IgD-negative memory B cell (primary cell): ENCODE data around the gene MYH15. TPM values are rescaled to one million over a fixed set of nuclear protein-coding genes. Genes with fewer than 3 reads are reported as not detected.

Experiments used
- H3K27ac Mint-ChIP-seq, 3 donors: one replicate each; pipeline ENCODE4 v1.8.0; 2020 to 2022; ENCODE audit warnings: mild to moderate bottlenecking in 3 of 3, mixed read lengths in 3 of 3, moderate library complexity in 1 of 3
- H3K27me3 Mint-ChIP-seq: one replicate; pipeline ENCODE4 v1.8.0; 2021; ENCODE audit warnings: mixed read lengths
- H3K36me3 Mint-ChIP-seq: one replicate; pipeline ENCODE4 v1.8.0; 2020; ENCODE audit warnings: mild to moderate bottlenecking, mixed read lengths
- H3K4me1 Mint-ChIP-seq, 3 donors: one replicate each; pipeline ENCODE4 v1.8.0; 2020 to 2022; ENCODE audit warnings: mixed read lengths in 3 of 3, mild to moderate bottlenecking in 1 of 3
- H3K4me3 Mint-ChIP-seq, 4 donors: one replicate each; pipeline ENCODE4 v1.8.0; 2020 to 2022; ENCODE audit warnings: mild to moderate bottlenecking in 4 of 4, mixed read lengths in 4 of 4, moderate library complexity in 3 of 4
- H3K9me3 Mint-ChIP-seq, 3 donors: one replicate each; pipeline ENCODE4 v1.8.0; 2020 to 2021; ENCODE audit warnings: mixed read lengths in 3 of 3, mild to moderate bottlenecking in 1 of 3
- polyA plus RNA-seq: library from polyadenylated mRNA; unstranded; fragments of 300-500 nt; fragmentation: Illumina TruSeq; gene quantifications from one replicate; pipeline ENCODE4 v1.2.3, GENCODE V29; 2021

The MYH15 gene
- polyA plus RNA-seq, 1 donor from 2014 or later, result not detected

- no peaks in the 10 kb centered on the region for H3K27me3 Mint-ChIP-seq
- H3K27ac Mint-ChIP-seq, result no peak overlapping the region
- H3K36me3 Mint-ChIP-seq, result peaks cover 1% of the 10 kb centered on the region
- H3K4me3 Mint-ChIP-seq, result no peak overlapping the region
- no peaks in the 10 kb centered on the region for H3K9me3 Mint-ChIP-seq
- H3K4me1 Mint-ChIP-seq, result peaks cover 0 to 4% (median 2%) of the 10 kb centered on the region in 3 donors
Measured at GRCh38 chr3:108471426-108471825, 39.0 kb downstream of the MYH15 start.

- Mint-ChIP-seq H3K9me3 (no peaks in the 10 kb centered on the region), H3K4me3 (no peak overlapping the region), H3K27ac (no peak overlapping the region), H3K36me3 (peaks cover 3% of the 10 kb centered on the region), H3K27me3 (no peaks in the 10 kb centered on the region), H3K4me1 (no peaks in the 10 kb centered on the region)
Measured at GRCh38 chr3:108469126-108469525, 41.3 kb downstream of the MYH15 start.

- no peaks in the 10 kb centered on the region for H3K27me3 Mint-ChIP-seq
Measured at GRCh38 chr3:108468577-108468976, 41.8 kb downstream of the MYH15 start.

GRCh38 chr3:108462899-108463298 is 47.5 kb downstream of the MYH15 start:
- peaks cover 4% of the 10 kb centered on the region for H3K36me3 Mint-ChIP-seq
- H3K27ac Mint-ChIP-seq, result peak overlapping the region in 1 of 3 donors; percentile 4
- H3K27me3 Mint-ChIP-seq, result no peaks in the 10 kb centered on the region
- H3K4me3 Mint-ChIP-seq, result no peak overlapping the region
- peaks cover 0 to 7% (median 4%) of the 10 kb centered on the region in 3 donors for H3K4me1 Mint-ChIP-seq
- no peaks in the 10 kb centered on the region for H3K9me3 Mint-ChIP-seq

More at GRCh38 chr3:108468577-108468976, 41.8 kb downstream of the MYH15 start:
- Mint-ChIP-seq H3K27ac (no peak overlapping the region), H3K4me1 (no peaks in the 10 kb centered on the region), H3K9me3 (no peaks in the 10 kb centered on the region), H3K36me3 (peaks cover 3% of the 10 kb centered on the region), H3K4me3 (no peak overlapping the region)

- Mint-ChIP-seq H3K9me3 (no peaks in the 10 kb centered on the region), H3K27me3 (peaks cover 2% of the 10 kb centered on the region), H3K4me1 (peaks cover 0 to 7% (median 4%) of the 10 kb centered on the region in 3 donors), H3K27ac (no peak overlapping the region), H3K4me3 (no peak overlapping the region), H3K36me3 (peaks cover 4% of the 10 kb centered on the region)
Measured at GRCh38 chr3:108461661-108462111, 48.7 kb downstream of the MYH15 start.

- Mint-ChIP-seq H3K36me3 (peaks cover 3% of the 10 kb centered on the region), H3K4me3 (no peak overlapping the region), H3K4me1 (peaks cover 0 to 7% (median 4%) of the 10 kb centered on the region in 3 donors), H3K9me3 (peaks cover 0 to 2% (median 0%) of the 10 kb centered on the region in 3 donors), H3K27me3 (peaks cover 4% of the 10 kb centered on the region), H3K27ac (no peak overlapping the region)
Measured at GRCh38 chr3:108459225-108459624, 51.2 kb downstream of the MYH15 start.

GRCh38 chr3:108455212-108455705 is 55.1 kb downstream of the MYH15 start:
- Mint-ChIP-seq H3K27ac (no peak overlapping the region), H3K4me3 (no peak overlapping the region), H3K27me3 (peaks cover 4% of the 10 kb centered on the region), H3K36me3 (peaks cover 3% of the 10 kb centered on the region), H3K4me1 (no peaks in the 10 kb centered on the region), H3K9me3 (peaks cover 2 to 7% (median 3%) of the 10 kb centered on the region in 3 donors)

GRCh38 chr3:108453565-108453964 is 56.8 kb downstream of the MYH15 start:
- Mint-ChIP-seq H3K27me3 (peaks cover 4% of the 10 kb centered on the region), H3K4me3 (no peak overlapping the region), H3K36me3 (no peaks in the 10 kb centered on the region), H3K27ac (no peak overlapping the region), H3K9me3 (peaks cover 3 to 18% (median 5%) of the 10 kb centered on the region in 3 donors), H3K4me1 (peaks cover 2 to 4% (median 2%) of the 10 kb centered on the region in 3 donors)

GRCh38 chr3:108450444-108450843 is 60.0 kb downstream of the MYH15 start:
- H3K27me3 Mint-ChIP-seq, result no peaks in the 10 kb centered on the region
- H3K36me3 Mint-ChIP-seq, result peaks cover 8% of the 10 kb centered on the region
- peaks cover 8 to 33% (median 12%) of the 10 kb centered on the region in 3 donors for H3K9me3 Mint-ChIP-seq
- no peak overlapping the region for H3K4me3 Mint-ChIP-seq
- H3K4me1 Mint-ChIP-seq, result peaks cover 4 to 15% (median 7%) of the 10 kb centered on the region in 3 donors
- H3K27ac Mint-ChIP-seq, result no peak overlapping the region

GRCh38 chr3:108448593-108448992 is 61.8 kb downstream of the MYH15 start:
- Mint-ChIP-seq H3K4me3 (no peak overlapping the region), H3K36me3 (peaks cover 8% of the 10 kb centered on the region), H3K9me3 (peaks cover 8 to 30% (median 12%) of the 10 kb centered on the region in 3 donors), H3K4me1 (peaks cover 4 to 15% (median 7%) of the 10 kb centered on the region in 3 donors), H3K27me3 (no peaks in the 10 kb centered on the region), H3K27ac (no peak overlapping the region)

- Mint-ChIP-seq H3K4me1 (peaks cover 4 to 15% (median 7%) of the 10 kb centered on the region in 3 donors), H3K9me3 (peaks cover 8 to 30% (median 12%) of the 10 kb centered on the region in 3 donors), H3K36me3 (peaks cover 8% of the 10 kb centered on the region), H3K27me3 (no peaks in the 10 kb centered on the region), H3K4me3 (peak overlapping the region in 1 of 4 donors; percentile 67), H3K27ac (no peak overlapping the region)
Measured at GRCh38 chr3:108447096-108447847, 63.1 kb downstream of the MYH15 start.

GRCh38 chr3:108442281-108442680 is 68.1 kb downstream of the MYH15 start:
- Mint-ChIP-seq H3K27ac (no peak overlapping the region), H3K9me3 (peaks cover under 1 to 11% (median 7%) of the 10 kb centered on the region in 3 donors), H3K4me3 (no peak overlapping the region), H3K4me1 (peaks cover 0 to 6% (median 3%) of the 10 kb centered on the region in 3 donors), H3K36me3 (peaks cover 10% of the 10 kb centered on the region), H3K27me3 (no peaks in the 10 kb centered on the region)

- Mint-ChIP-seq H3K27me3 (no peaks in the 10 kb centered on the region), H3K27ac (no peak overlapping the region), H3K36me3 (peaks cover 5% of the 10 kb centered on the region), H3K4me1 (peaks cover 0 to 3% (median 0%) of the 10 kb centered on the region in 3 donors), H3K9me3 (peaks cover 0 to 4% (median 3%) of the 10 kb centered on the region in 3 donors), H3K4me3 (no peak overlapping the region)
Measured at GRCh38 chr3:108441518-108441917, 68.9 kb downstream of the MYH15 start.

GRCh38 chr3:108441071-108441507 is 69.3 kb downstream of the MYH15 start:
- Mint-ChIP-seq H3K36me3 (peaks cover 5% of the 10 kb centered on the region), H3K27ac (no peak overlapping the region), H3K4me1 (peaks cover 0 to 3% (median 0%) of the 10 kb centered on the region in 3 donors), H3K4me3 (no peak overlapping the region), H3K27me3 (no peaks in the 10 kb centered on the region), H3K9me3 (peaks cover 0 to 3% (median 0%) of the 10 kb centered on the region in 3 donors)

GRCh38 chr3:108438542-108438941 is 71.9 kb downstream of the MYH15 start:
- Mint-ChIP-seq H3K36me3 (peaks cover 2% of the 10 kb centered on the region), H3K27ac (no peak overlapping the region), H3K4me3 (no peak overlapping the region), H3K4me1 (no peaks in the 10 kb centered on the region), H3K27me3 (no peaks in the 10 kb centered on the region), H3K9me3 (peaks cover under 1 to 3% (median 2%) of the 10 kb centered on the region in 3 donors)
